RKO (cell line): ENCODE measurements around the gene TMEM140.
"Not testable (repeated sequence)": the region's sequence is repeated elsewhere in the genome, so short reads cannot be mapped to it uniquely, and the experiment has no call there.

ENCODE experiments used
- DNase-seq: peaks from one replicate; pipeline ENCODE4 v3.0.0-alpha.2; 2016; ENCODE audit warnings: low spot score

The TMEM140 gene

GRCh38 chr7:135195156-135195555 is 47.3 kb downstream of the TMEM140 start:
- DNase-seq: no peak

GRCh38 chr7:135195968-135196629 is 48.2 kb downstream of the TMEM140 start:
- no peak for DNase-seq

- DNase-seq: no peak
Observed at GRCh38 chr7:135197343-135197742, 49.5 kb downstream of the TMEM140 start.

- DNase-seq: no peak
Observed at GRCh38 chr7:135197906-135198655, 50.2 kb downstream of the TMEM140 start.

- no peak for DNase-seq
Observed at GRCh38 chr7:135199439-135199838, 51.6 kb downstream of the TMEM140 start.

- DNase-seq: no peak
Observed at GRCh38 chr7:135200821-135201331, 53.0 kb downstream of the TMEM140 start.

GRCh38 chr7:135201350-135201749 is 53.5 kb downstream of the TMEM140 start:
- DNase-seq: no peak

- no peak for DNase-seq
Observed at GRCh38 chr7:135204341-135204749, 56.5 kb downstream of the TMEM140 start.

GRCh38 chr7:135204876-135205275 is 57.0 kb downstream of the TMEM140 start:
- DNase-seq: no peak

GRCh38 chr7:135205850-135206249 is 58.0 kb downstream of the TMEM140 start:
- DNase-seq: no peak

- DNase-seq: no peak
Observed at GRCh38 chr7:135206941-135207391, 59.1 kb downstream of the TMEM140 start.

GRCh38 chr7:135207406-135208101 is 59.7 kb downstream of the TMEM140 start:
- no peak for DNase-seq

GRCh38 chr7:135208102-135208793 is 60.4 kb downstream of the TMEM140 start:
- DNase-seq: peak; percentile 15

GRCh38 chr7:135209225-135209834 is 61.5 kb downstream of the TMEM140 start:
- DNase-seq: no peak

- no peak for DNase-seq
Observed at GRCh38 chr7:135210888-135211178, 63.0 kb downstream of the TMEM140 start.

- DNase-seq: peak; percentile 95
Observed at GRCh38 chr7:135211179-135211945, 63.5 kb downstream of the TMEM140 start, which contains the start of gene WDR91. TSS of gene WDR91 (minus strand) at chr7:135211526. CDS start at chr7:135211502, 24 bp downstream.

GRCh38 chr7:135211946-135212685 is 64.2 kb downstream of the TMEM140 start:
- DNase-seq: not testable (repeated sequence)

- DNase-seq: no peak
Observed at GRCh38 chr7:135213831-135214230, 66.0 kb downstream of the TMEM140 start.

- no peak for DNase-seq
Observed at GRCh38 chr7:135215180-135215579, 67.3 kb downstream of the TMEM140 start.

GRCh38 chr7:135215698-135216097 is 67.8 kb downstream of the TMEM140 start:
- peak; percentile 41 for DNase-seq
